Mucosa of descending colon (tissue), 3 donors: ENCODE results near the gene GLG1. TPM values are rescaled to one million over a fixed set of nuclear protein-coding genes. Genes with fewer than 3 reads are reported as not detected.

Experiments
- ATAC-seq: fragments of 200-7000 bp; cut with Tn5 transposase; one replicate; pipeline ENCODE4 v1.9.1; 2020; ENCODE audit warnings: mild to moderate bottlenecking, moderate library complexity
- DNase-seq, 3 donors: peaks; one replicate each; pipeline ENCODE4 v3.0.0-alpha.2; 2020
- H3K36me3 ChIP-seq: fragments of 200-600 bp; one replicate; pipeline ENCODE4 v1.8.0; 2021; ENCODE audit warnings: low read depth, mild to moderate bottlenecking
- H3K4me1 ChIP-seq: fragments of 200-600 bp; one replicate; pipeline ENCODE4 v1.8.0; 2021; ENCODE audit warnings: low read depth, mild to moderate bottlenecking
- H3K4me3 ChIP-seq: fragments of 200-600 bp; one replicate; pipeline ENCODE4 v1.8.0; 2021; ENCODE audit warnings: mild to moderate bottlenecking
- H3K9me3 ChIP-seq: fragments of 200-600 bp; one replicate; pipeline ENCODE4 v1.8.0; 2021; ENCODE audit warnings: mild to moderate bottlenecking
- intact Hi-C, 2 donors: fragments of 100-400 bp; cut with DNase I in 1 of 2; cut with micrococcal nuclease in 1 of 2; formaldehyde crosslinking; loops; one replicate each; pipeline versions ENCODE4 v1.11.0 to v1.11.1; 2022; cut with DNase I, micrococcal nuclease
- total RNA-seq, 3 donors: library from RNA; stranded (reverse); fragmentation: NEBNext Ultra II Directional in 2 of 3; extraction: Animal tissue kit (Norgen Biotek cat#: 25700) in 2 of 3; gene quantifications; one replicate each; pipeline versions ENCODE4 v1.2.1 to v1.2.4, GENCODE V29; 2021 to 2023
- TF ChIP-seq, protein P1 (sequence below): fragments of 200-600 bp; IDR thresholded peaks from one replicate; pipeline ENCODE4 v1.8.0; 2022; ENCODE audit warnings: antibody characterized with exemption, mild to moderate bottlenecking
- donor health status: DM: no; HTN: no; CAD: no; lungs with moderate emphysema.
- donor health status: DM: no; HTN: no; CAD: no.
- donor health status: DM: no; HTN: yes; CAD: no.

Gene GLG1
- total RNA-seq, 3 donors from 2014 or later: 91.3 to 122 (median 99.7) TPM

DNA sequence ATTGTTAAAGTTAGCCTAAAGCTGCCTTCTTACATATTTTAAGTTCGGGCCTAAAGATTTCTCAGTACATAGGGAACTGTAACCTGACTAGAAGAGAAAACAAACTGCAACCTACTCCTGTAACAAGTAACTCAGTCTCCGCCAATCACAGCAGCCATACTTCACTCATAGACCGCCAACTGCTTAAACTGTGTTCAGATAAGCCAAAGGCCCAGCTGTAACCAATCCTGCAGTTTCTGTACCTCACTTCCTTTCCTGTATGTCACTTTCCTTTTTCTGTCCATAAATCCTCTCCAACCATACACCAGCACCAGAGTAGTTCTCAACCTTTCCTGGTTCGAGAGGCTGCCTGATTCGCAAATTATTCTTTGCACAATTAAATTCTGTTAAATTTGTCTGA is 41.5 kb downstream of the GLG1 start:
- no peaks in the 10 kb centered on the region for H3K9me3 ChIP-seq
- DNase-seq: no peak

DNA sequence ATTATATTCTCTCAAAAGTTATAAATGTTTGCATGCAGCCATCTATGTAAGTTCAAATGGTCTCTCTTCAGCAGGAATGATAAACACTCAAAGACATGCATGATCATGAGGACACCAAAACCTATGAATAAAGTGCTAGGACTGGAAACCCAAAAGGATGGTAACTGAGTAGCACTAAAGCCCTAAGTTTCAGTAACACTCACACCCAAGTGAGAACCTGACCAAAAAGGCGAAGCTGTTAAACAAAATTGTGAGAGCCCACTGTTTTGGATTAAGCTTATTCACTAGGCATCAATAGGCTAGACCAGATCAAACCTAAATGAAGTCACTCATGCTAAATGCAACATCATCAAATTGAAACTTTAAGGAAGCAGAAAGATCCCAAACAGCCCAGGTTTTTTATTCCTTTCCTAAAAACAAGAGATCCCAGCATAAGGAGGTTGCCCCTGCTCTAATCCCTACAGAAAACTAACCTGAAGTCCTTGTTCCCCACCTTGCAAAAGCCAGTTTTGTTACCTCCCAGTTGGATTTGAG is 42.4 kb downstream of the GLG1 start:
- H3K36me3 ChIP-seq: no peaks in the 10 kb centered on the region
- peaks cover 6% of the 10 kb centered on the region for H3K4me1 ChIP-seq
- H3K9me3 ChIP-seq: no peaks in the 10 kb centered on the region
- no peak for ATAC-seq
- intact Hi-C loops: no loop called here
- H3K4me3 ChIP-seq: no peak overlapping the region
- TF ChIP-seq, protein P1, sequence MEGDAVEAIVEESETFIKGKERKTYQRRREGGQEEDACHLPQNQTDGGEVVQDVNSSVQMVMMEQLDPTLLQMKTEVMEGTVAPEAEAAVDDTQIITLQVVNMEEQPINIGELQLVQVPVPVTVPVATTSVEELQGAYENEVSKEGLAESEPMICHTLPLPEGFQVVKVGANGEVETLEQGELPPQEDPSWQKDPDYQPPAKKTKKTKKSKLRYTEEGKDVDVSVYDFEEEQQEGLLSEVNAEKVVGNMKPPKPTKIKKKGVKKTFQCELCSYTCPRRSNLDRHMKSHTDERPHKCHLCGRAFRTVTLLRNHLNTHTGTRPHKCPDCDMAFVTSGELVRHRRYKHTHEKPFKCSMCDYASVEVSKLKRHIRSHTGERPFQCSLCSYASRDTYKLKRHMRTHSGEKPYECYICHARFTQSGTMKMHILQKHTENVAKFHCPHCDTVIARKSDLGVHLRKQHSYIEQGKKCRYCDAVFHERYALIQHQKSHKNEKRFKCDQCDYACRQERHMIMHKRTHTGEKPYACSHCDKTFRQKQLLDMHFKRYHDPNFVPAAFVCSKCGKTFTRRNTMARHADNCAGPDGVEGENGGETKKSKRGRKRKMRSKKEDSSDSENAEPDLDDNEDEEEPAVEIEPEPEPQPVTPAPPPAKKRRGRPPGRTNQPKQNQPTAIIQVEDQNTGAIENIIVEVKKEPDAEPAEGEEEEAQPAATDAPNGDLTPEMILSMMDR: no peak
- DNase-seq: no peak

More for the DNA sequence above, 41.5 kb downstream of the GLG1 start:
- peaks cover 15% of the 10 kb centered on the region for H3K4me1 ChIP-seq
- intact Hi-C loops: no loop called here
- no peaks in the 10 kb centered on the region for H3K36me3 ChIP-seq
- no peak for ATAC-seq
- TF ChIP-seq, protein P1: no peak
- H3K4me3 ChIP-seq: no peak overlapping the region

DNA sequence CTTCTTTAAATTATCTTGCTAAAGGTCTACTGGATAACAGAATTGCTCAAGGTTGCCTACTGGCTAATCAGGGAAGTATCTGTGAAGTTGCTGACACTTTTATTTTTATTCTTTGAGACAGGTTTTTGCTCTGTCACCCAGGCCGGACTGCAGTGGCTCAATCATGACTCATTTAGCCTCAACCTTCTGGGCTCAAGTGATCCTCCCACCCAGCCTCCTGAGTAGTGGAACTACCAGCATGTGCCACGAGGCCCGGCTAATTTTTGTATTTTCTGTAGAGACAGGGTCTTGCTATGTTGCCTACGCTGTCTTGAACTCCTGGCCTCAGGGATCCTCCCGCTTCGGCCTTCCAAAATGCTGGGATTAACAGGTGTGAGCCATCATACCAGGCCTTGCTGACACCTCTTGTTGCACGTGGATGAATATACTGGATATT is 43.1 kb downstream of the GLG1 start:
- intact Hi-C loops: no loop called here
- no peaks in the 10 kb centered on the region for H3K9me3 ChIP-seq
- peak; percentile 49 for ATAC-seq
- H3K36me3 ChIP-seq: no peaks in the 10 kb centered on the region
- DNase-seq: no peak
- TF ChIP-seq, protein P1: no peak
- H3K4me3 ChIP-seq: no peak overlapping the region
- no peaks in the 10 kb centered on the region for H3K4me1 ChIP-seq

DNA sequence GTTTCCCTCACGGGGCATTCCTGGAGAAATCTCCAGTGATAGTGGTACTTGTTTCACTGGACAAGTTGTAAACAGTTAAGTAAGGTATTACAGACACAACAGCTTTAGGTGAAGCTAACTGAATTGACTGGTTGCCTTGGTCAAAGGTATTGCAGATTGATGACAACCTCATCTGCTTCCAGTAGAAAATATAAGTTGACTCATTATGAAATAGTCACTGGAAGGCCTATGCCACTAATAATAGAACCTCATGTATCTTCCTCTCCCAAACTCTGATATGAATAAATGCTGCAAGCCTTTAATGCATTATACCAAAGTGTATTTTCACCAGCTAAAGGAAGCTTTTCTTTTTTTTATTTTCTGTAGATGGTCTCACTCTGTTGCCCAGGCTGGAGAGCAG is 44.8 kb downstream of the GLG1 start:
- DNase-seq (no peak), ATAC-seq (no peak)
- H3K9me3 ChIP-seq: no peaks in the 10 kb centered on the region
- H3K4me3 ChIP-seq: no peak overlapping the region
- intact Hi-C loops: no loop called here
- TF ChIP-seq, protein P1: no peak
- peaks cover 2% of the 10 kb centered on the region for H3K4me1 ChIP-seq
- no peaks in the 10 kb centered on the region for H3K36me3 ChIP-seq

GRCh38 chr16:74561626-74562025 is 45.3 kb downstream of the GLG1 start:
- DNase-seq: no peak
- H3K4me1 ChIP-seq: peaks cover 2% of the 10 kb centered on the region
- H3K4me3 ChIP-seq: no peak overlapping the region
- TF ChIP-seq, protein P1: no peak
- no peaks in the 10 kb centered on the region for H3K36me3 ChIP-seq
- no peaks in the 10 kb centered on the region for H3K9me3 ChIP-seq
- intact Hi-C loops: no loop called here
- ATAC-seq: no peak

GRCh38 chr16:74560912-74561311 is 46.0 kb downstream of the GLG1 start:
- Histone ChIP-seq H3K4me1 (peaks cover 2% of the 10 kb centered on the region), H3K36me3 (no peaks in the 10 kb centered on the region), H3K4me3 (no peak overlapping the region), H3K9me3 (no peaks in the 10 kb centered on the region)
- ATAC-seq (no peak), DNase-seq (no peak)
- TF ChIP-seq, protein P1: no peak
- intact Hi-C loops: no loop called here
